SK-N-SH (cell line): Measurements from ENCODE around the gene SLC22A5. TPM values are rescaled to one million over a fixed set of nuclear protein-coding genes. Genes with fewer than 3 reads are reported as not detected.

Experiments
- CTCF ChIA-PET: fragments of 300-600, 350-600 bp; formaldehyde crosslinking; extraction: SDS; loops from one replicate; lab custom pipeline; 2021; lab: Yijun Ruan, JAX
- POLR2A ChIA-PET: fragments of 350-600 bp; sonication (Branson Sonifier 250); formaldehyde crosslinking; extraction: SDS; loops from one replicate; lab custom pipeline; 2020; ENCODE audit warnings: antibody characterized with exemption, inconsistent platforms; lab: Yijun Ruan, JAX
- DNase-seq: peaks from one replicate; pipeline ENCODE4 v3.0.0; 2012
- H2AFZ ChIP-seq: fragments of 200-600 bp; sonication (generic); 2 replicates; pipeline ENCODE4 v1.8.1; 2016; ENCODE audit warnings: antibody characterized with exemption, mild to moderate bottlenecking, low read depth
- H3F3A ChIP-seq: fragments of 200-600 bp; sonication (generic); replicated peaks from 2 replicates; pipeline ENCODE3; 2016; ENCODE audit warnings: antibody characterized with exemption, mild to moderate bottlenecking; ENCODE audit not compliant: insufficient read depth
- H3K27ac ChIP-seq, 2 experiments: fragments of 200-500 bp in 1 of 2; fragments of 200-600 bp in 1 of 2; sonication (Bioruptor generic) in 1 of 2; sonication (generic), shearing (Covaris generic) in 1 of 2; 2 replicates each; pipeline versions ENCODE4 v1.5.1 to v1.6.1; 2014 to 2016; ENCODE audit warnings: low read depth in 2 of 2, inconsistent platforms in 1 of 2, low read length in 1 of 2, mild to moderate bottlenecking in 1 of 2, mixed read lengths in 1 of 2
- H3K27me3 ChIP-seq: fragments of 200-600 bp; sonication (generic), shearing (Covaris generic); 2 replicates; pipeline ENCODE4 v1.6.1; 2016; ENCODE audit warnings: mixed run types; ENCODE audit not compliant: insufficient read depth
- H3K36me3 ChIP-seq, 2 experiments: fragments of 200-500 bp in 1 of 2; fragments of 200-600 bp in 1 of 2; sonication (Bioruptor generic) in 1 of 2; sonication (generic) in 1 of 2; replicated peaks in 1 of 2; 2 replicates each; pipeline versions ENCODE3 to v1.5.1; 2014 to 2016; ENCODE audit warnings: low read length in 1 of 2, mild to moderate bottlenecking in 1 of 2; ENCODE audit not compliant: insufficient read depth in 2 of 2, control insufficient read depth in 1 of 2
- H3K4me1 ChIP-seq, 2 experiments: fragments of 200-500 bp in 1 of 2; fragments of 200-600 bp in 1 of 2; sonication (Bioruptor generic) in 1 of 2; sonication (generic), shearing (Covaris generic) in 1 of 2; 2 replicates each; pipeline versions ENCODE4 v1.5.1 to v1.6.1; 2014 to 2016; ENCODE audit warnings: low read depth in 1 of 2, low read length in 1 of 2, mixed run types in 1 of 2; ENCODE audit not compliant: insufficient read depth in 2 of 2, control insufficient read depth in 1 of 2
- H3K4me2 ChIP-seq: fragments of 200-600 bp; sonication (generic), shearing (Covaris generic); 2 replicates; pipeline ENCODE4 v1.6.1; 2017; ENCODE audit warnings: mixed run types
- H3K4me3 ChIP-seq, 2 experiments: fragments of 200-500 bp in 1 of 2; fragments of 200-600 bp in 1 of 2; sonication (Bioruptor generic) in 1 of 2; sonication (generic), shearing (Covaris generic) in 1 of 2; 2 replicates each; pipeline versions ENCODE4 v1.5.1 to v1.8.1; 2014 to 2016; ENCODE audit warnings: low read depth in 2 of 2, inconsistent platforms in 1 of 2, low read length in 1 of 2, mild to moderate bottlenecking in 1 of 2, mixed read lengths in 1 of 2, moderate library complexity in 1 of 2
- H3K79me2 ChIP-seq: fragments of 200-600 bp; sonication (generic); 2 replicates; pipeline ENCODE4 v1.8.1; 2017; ENCODE audit warnings: mild to moderate bottlenecking; ENCODE audit not compliant: insufficient read depth
- H3K9ac ChIP-seq: fragments of 200-600 bp; sonication (generic); 2 replicates; pipeline ENCODE4 v1.6.1; 2017; ENCODE audit warnings: mixed run types
- H3K9me2 ChIP-seq: fragments of 200-600 bp; sonication (generic); 2 replicates; pipeline ENCODE4 v1.6.1; 2017; ENCODE audit warnings: mixed run types
- H3K9me3 ChIP-seq: fragments of 200-600 bp; sonication (generic); 2 replicates; pipeline ENCODE4 v1.6.1; 2017; ENCODE audit warnings: mixed run types, mild to moderate bottlenecking, moderate library complexity
- H4K20me1 ChIP-seq: fragments of 200-600 bp; sonication (generic); 2 replicates; pipeline ENCODE4 v1.6.1; 2017; ENCODE audit warnings: mild to moderate bottlenecking, mixed run types; ENCODE audit not compliant: insufficient read depth
- CHD2 ChIP-seq: fragments of 150-350 bp; IDR thresholded peaks from 2 replicates; pipeline ENCODE4 v1.6.1; 2018; ENCODE audit warnings: low read length; ENCODE audit not compliant: partially characterized antibody
- ELF1 ChIP-seq: IDR thresholded peaks from 2 replicates; pipeline ENCODE4 v1.4.0; 2012
- EP300 ChIP-seq, 2 experiments: IDR thresholded peaks; 2 replicates each; pipeline versions ENCODE4 v1.4.0 to v1.6.1; 2012; ENCODE audit warnings: borderline replicate concordance in 1 of 2, low read depth in 1 of 2, low read length in 1 of 2
- FOXJ3 ChIP-seq: sonication (generic); formaldehyde crosslinking; IDR thresholded peaks from 2 replicates; pipeline ENCODE4 v1.5.1; 2020; ENCODE audit warnings: mild to moderate bottlenecking, missing genetic modification reagents
- FOXM1 ChIP-seq: IDR thresholded peaks from 2 replicates; pipeline ENCODE4 v1.4.0; 2012; ENCODE audit warnings: low read depth, mild to moderate bottlenecking
- GABPA ChIP-seq: IDR thresholded peaks from 2 replicates; pipeline ENCODE4 v1.4.0; 2012; ENCODE audit warnings: low read depth, mild to moderate bottlenecking
- JUND ChIP-seq: IDR thresholded peaks from 2 replicates; pipeline ENCODE4 v1.4.0; 2012
- NRF1 ChIP-seq: IDR thresholded peaks from 2 replicates; pipeline ENCODE4 v1.6.1; 2012; ENCODE audit warnings: low read depth, mild to moderate bottlenecking, low read length
- PBX3 ChIP-seq: IDR thresholded peaks from 2 replicates; pipeline ENCODE4; 2012
- POLR2AphosphoS5 ChIP-seq: IDR thresholded peaks from 2 replicates; pipeline ENCODE4 v1.6.1; 2012; ENCODE audit warnings: low read depth, low read length
- RFX5 ChIP-seq: IDR thresholded peaks from 2 replicates; pipeline ENCODE4 v1.6.1; 2012; ENCODE audit warnings: mild to moderate bottlenecking, improper control_type of control experiment, low read length
- RXRA ChIP-seq: IDR thresholded peaks from 2 replicates; pipeline ENCODE4 v1.4.0; 2012; ENCODE audit warnings: low read depth, mild to moderate bottlenecking, borderline replicate concordance
- USF2 ChIP-seq: fragments of 150-350 bp; IDR thresholded peaks from 2 replicates; pipeline ENCODE4 v1.6.1; 2017; ENCODE audit warnings: antibody characterized with exemption, low read length, low read depth, borderline replicate concordance
- YY1 ChIP-seq: IDR thresholded peaks from 2 replicates; pipeline ENCODE4 v1.4.0; 2012; ENCODE audit warnings: low read depth, mild to moderate bottlenecking
- WGBS: methylation state at CpG from one replicate; pipeline ENCODE4 v1.1.6; 2017; ENCODE audit warnings: low lambda C conversion rate; 5-methylcytosine and 5-hydroxymethylcytosine counted together
- polyA plus RNA-seq, 3 experiments: library from polyadenylated mRNA; depleted of rRNA; stranded (reverse); fragments of >200 nt; gene quantifications; 2 replicates each; pipeline ENCODE4 v1.2.3, GENCODE V29; 2012
- TF ChIP-seq, protein P1 (sequence below): fragments of 150-350 bp; IDR thresholded peaks from 2 replicates; pipeline ENCODE4 v1.6.1; 2016; ENCODE audit warnings: mild to moderate bottlenecking, low read depth, low read length
- TF ChIP-seq, protein P2 (sequence below): IDR thresholded peaks from 2 replicates; pipeline ENCODE4 v1.4.0; 2012; ENCODE audit warnings: low read depth, borderline replicate concordance
- TF ChIP-seq, protein P3 (sequence below): IDR thresholded peaks from 2 replicates; pipeline ENCODE4 v1.4.0; 2012; ENCODE audit warnings: low read depth, borderline replicate concordance
- TF ChIP-seq, protein P4 (sequence below): fragments of 200-600 bp; sonication (generic); IDR thresholded peaks from 2 replicates; pipeline ENCODE4 v1.6.1; 2017; ENCODE audit warnings: antibody characterized with exemption, mild to moderate bottlenecking, moderate library complexity

Gene SLC22A5
- polyA plus RNA-seq, 1 of the 3 experiments (the other 2 are of a cell fraction): 8.3 TPM

- no peak overlapping the region for H2AFZ ChIP-seq
- no peaks in the 10 kb centered on the region for H4K20me1 ChIP-seq
- peaks cover 2 to 5% of the 10 kb centered on the region in 2 experiments; a peak in 2 of 4 replicates for H3K4me1 ChIP-seq
- no peaks in the 10 kb centered on the region for H3K27me3 ChIP-seq
- H3K4me3 ChIP-seq: no peak overlapping the region
- DNase-seq: no peak
- CTCF ChIA-PET: no interaction called here
- H3K36me3 ChIP-seq: peaks cover 0 to 8% of the 10 kb centered on the region in 2 experiments
- H3K27ac ChIP-seq: no peak overlapping the region; a peak in 1 of 4 replicates
- no peaks in the 10 kb centered on the region for H3K9me2 ChIP-seq
- H3K79me2 ChIP-seq: no peaks in the 10 kb centered on the region
- no peaks in the 10 kb centered on the region for H3K9me3 ChIP-seq
- 100% methylated on average over 2 of the region's 3 CpGs for WGBS
- POLR2A ChIA-PET: no interaction called here
- H3K4me2 ChIP-seq: no peak overlapping the region
- TF ChIP-seq EP300 (IDR thresholded peaks at IDR 0.05; ENCODE audit: borderline replicate concordance in 1 of 2, low read depth in 1 of 2, low read length in 1 of 2): no peak
- TF ChIP-seq, protein P1, sequence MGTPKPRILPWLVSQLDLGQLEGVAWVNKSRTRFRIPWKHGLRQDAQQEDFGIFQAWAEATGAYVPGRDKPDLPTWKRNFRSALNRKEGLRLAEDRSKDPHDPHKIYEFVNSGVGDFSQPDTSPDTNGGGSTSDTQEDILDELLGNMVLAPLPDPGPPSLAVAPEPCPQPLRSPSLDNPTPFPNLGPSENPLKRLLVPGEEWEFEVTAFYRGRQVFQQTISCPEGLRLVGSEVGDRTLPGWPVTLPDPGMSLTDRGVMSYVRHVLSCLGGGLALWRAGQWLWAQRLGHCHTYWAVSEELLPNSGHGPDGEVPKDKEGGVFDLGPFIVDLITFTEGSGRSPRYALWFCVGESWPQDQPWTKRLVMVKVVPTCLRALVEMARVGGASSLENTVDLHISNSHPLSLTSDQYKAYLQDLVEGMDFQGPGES: no peak
- TF ChIP-seq, protein P2, sequence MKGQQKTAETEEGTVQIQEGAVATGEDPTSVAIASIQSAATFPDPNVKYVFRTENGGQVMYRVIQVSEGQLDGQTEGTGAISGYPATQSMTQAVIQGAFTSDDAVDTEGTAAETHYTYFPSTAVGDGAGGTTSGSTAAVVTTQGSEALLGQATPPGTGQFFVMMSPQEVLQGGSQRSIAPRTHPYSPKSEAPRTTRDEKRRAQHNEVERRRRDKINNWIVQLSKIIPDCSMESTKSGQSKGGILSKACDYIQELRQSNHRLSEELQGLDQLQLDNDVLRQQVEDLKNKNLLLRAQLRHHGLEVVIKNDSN: no peak
- TF ChIP-seq YY1: no peak
- TF ChIP-seq, protein P3, sequence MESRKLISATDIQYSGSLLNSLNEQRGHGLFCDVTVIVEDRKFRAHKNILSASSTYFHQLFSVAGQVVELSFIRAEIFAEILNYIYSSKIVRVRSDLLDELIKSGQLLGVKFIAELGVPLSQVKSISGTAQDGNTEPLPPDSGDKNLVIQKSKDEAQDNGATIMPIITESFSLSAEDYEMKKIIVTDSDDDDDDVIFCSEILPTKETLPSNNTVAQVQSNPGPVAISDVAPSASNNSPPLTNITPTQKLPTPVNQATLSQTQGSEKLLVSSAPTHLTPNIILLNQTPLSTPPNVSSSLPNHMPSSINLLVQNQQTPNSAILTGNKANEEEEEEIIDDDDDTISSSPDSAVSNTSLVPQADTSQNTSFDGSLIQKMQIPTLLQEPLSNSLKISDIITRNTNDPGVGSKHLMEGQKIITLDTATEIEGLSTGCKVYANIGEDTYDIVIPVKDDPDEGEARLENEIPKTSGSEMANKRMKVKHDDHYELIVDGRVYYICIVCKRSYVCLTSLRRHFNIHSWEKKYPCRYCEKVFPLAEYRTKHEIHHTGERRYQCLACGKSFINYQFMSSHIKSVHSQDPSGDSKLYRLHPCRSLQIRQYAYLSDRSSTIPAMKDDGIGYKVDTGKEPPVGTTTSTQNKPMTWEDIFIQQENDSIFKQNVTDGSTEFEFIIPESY: no peak
- TF ChIP-seq GABPA: no peak
- H3F3A ChIP-seq: no peaks in the 10 kb centered on the region
- no peak overlapping the region for H3K9ac ChIP-seq
Observed at GRCh38 chr5:132321109-132321721, 48.3 kb upstream of the SLC22A5 start.

DNA sequence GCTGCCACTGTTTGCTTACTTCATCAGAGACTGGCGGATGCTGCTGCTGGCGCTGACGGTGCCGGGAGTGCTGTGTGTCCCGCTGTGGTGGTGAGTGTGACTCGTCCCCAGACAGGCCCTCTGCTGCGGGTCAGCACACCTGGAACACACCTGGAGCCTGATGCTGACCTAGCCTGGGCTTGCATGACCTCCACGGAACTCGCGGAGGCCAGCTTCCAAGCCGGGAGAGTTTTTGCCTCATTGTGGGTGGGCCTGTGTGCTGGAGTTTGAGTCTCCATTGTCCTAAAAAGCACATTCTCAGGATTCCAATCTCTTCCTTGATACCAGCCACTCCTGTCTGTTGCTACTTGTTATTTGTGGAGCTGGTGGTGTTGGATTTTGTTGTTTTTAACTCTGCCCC lies 47.2 kb upstream of the SLC22A5 start:
- H3K9me3 ChIP-seq: no peaks in the 10 kb centered on the region
- H3K9me2 ChIP-seq: no peaks in the 10 kb centered on the region
- H3K79me2 ChIP-seq: no peaks in the 10 kb centered on the region
- H3K36me3 ChIP-seq: peaks cover 0 to 8% of the 10 kb centered on the region in 2 experiments
- no peak overlapping the region for H3K4me3 ChIP-seq
- peaks cover 2 to 5% of the 10 kb centered on the region in 2 experiments; a peak in 3 of 4 replicates for H3K4me1 ChIP-seq
- POLR2A ChIA-PET: no interaction called here
- H3F3A ChIP-seq: peaks cover 7% of the 10 kb centered on the region
- 84% methylated on average over 9 of the region's 11 CpGs for WGBS
- H3K9ac ChIP-seq: no peak overlapping the region
- H3K27ac ChIP-seq: no peak overlapping the region
- no peak overlapping the region for H2AFZ ChIP-seq
- DNase-seq: no peak
- H3K27me3 ChIP-seq: no peaks in the 10 kb centered on the region
- no peak overlapping the region for H3K4me2 ChIP-seq
- CTCF ChIA-PET: no interaction called here
- H4K20me1 ChIP-seq: no peaks in the 10 kb centered on the region
- TF ChIP-seq POLR2AphosphoS5 (no peak), FOXJ3 (CRISPR knock-in tag) (no peak), JUND (no peak), GABPA (no peak), CHD2 (no peak), NRF1 (no peak), EP300 (IDR thresholded peaks at IDR 0.05; ENCODE audit: borderline replicate concordance in 1 of 2, low read depth in 1 of 2, low read length in 1 of 2) (no peak), RXRA (no peak), USF2 (no peak), RFX5 (no peak), FOXM1 (no peak), ELF1 (no peak), PBX3 (no peak)
- TF ChIP-seq, protein P4, sequence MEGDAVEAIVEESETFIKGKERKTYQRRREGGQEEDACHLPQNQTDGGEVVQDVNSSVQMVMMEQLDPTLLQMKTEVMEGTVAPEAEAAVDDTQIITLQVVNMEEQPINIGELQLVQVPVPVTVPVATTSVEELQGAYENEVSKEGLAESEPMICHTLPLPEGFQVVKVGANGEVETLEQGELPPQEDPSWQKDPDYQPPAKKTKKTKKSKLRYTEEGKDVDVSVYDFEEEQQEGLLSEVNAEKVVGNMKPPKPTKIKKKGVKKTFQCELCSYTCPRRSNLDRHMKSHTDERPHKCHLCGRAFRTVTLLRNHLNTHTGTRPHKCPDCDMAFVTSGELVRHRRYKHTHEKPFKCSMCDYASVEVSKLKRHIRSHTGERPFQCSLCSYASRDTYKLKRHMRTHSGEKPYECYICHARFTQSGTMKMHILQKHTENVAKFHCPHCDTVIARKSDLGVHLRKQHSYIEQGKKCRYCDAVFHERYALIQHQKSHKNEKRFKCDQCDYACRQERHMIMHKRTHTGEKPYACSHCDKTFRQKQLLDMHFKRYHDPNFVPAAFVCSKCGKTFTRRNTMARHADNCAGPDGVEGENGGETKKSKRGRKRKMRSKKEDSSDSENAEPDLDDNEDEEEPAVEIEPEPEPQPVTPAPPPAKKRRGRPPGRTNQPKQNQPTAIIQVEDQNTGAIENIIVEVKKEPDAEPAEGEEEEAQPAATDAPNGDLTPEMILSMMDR: no peak
- TF ChIP-seq, protein P2: no peak
